Neural cell (in vitro differentiated cells): ENCODE results near the gene USP25. TPM values are rescaled to one million over a fixed set of nuclear protein-coding genes. Genes with fewer than 3 reads are reported as not detected.

Experiments used
- H2AFZ ChIP-seq: fragments of 200-600, 300-800 bp; sonication (generic), shearing (Covaris generic); 2 replicates; pipeline ENCODE4 v1.6.0; 2014; ENCODE audit warnings: low read depth, mild to moderate bottlenecking, antibody characterized with exemption, low read length, moderate library complexity
- H3F3A ChIP-seq: fragments of 200-600 bp; shearing (Covaris generic); 2 replicates; pipeline ENCODE4 v1.6.1; 2016; ENCODE audit warnings: mild to moderate bottlenecking, moderate library complexity, mixed read lengths, antibody characterized with exemption, low read length; ENCODE audit not compliant: insufficient read depth, poor library complexity, severe bottlenecking
- H3K27ac ChIP-seq: fragments of 200-600, 300-800 bp; sonication (generic), shearing (Covaris generic); 2 replicates; pipeline ENCODE4 v1.5.1; 2014; ENCODE audit warnings: mild to moderate bottlenecking, low read length, moderate library complexity
- H3K27me3 ChIP-seq: fragments of 300-800, 200-600 bp; sonication (generic), shearing (Covaris generic); 2 replicates; pipeline ENCODE4 v1.6.0; 2014; ENCODE audit warnings: mild to moderate bottlenecking, low read depth, low read length, moderate library complexity; ENCODE audit not compliant: insufficient read depth
- H3K36me3 ChIP-seq: fragments of 300-800, 200-600 bp; sonication (generic), shearing (Covaris generic); 2 replicates; pipeline ENCODE4 v1.5.1; 2014; ENCODE audit warnings: mild to moderate bottlenecking, antibody characterized with exemption, low read length, moderate library complexity; ENCODE audit not compliant: insufficient read depth
- H3K4me2 ChIP-seq: fragments of 300-800, 200-600 bp; sonication (generic), shearing (Covaris generic); 2 replicates; pipeline ENCODE4 v1.6.0; 2014; ENCODE audit warnings: mild to moderate bottlenecking, low read length
- H3K4me3 ChIP-seq: fragments of 300-800, 200-600 bp; sonication (generic), shearing (Covaris generic); 2 replicates; pipeline ENCODE4 v1.5.1; 2014; ENCODE audit warnings: mild to moderate bottlenecking, low read length, moderate library complexity
- H3K79me2 ChIP-seq: fragments of 200-600 bp; shearing (Covaris generic); replicated peaks from 2 replicates; pipeline ENCODE4 v1.6.0; 2014; ENCODE audit warnings: mild to moderate bottlenecking, low read length, moderate library complexity; ENCODE audit not compliant: insufficient read depth
- H3K9ac ChIP-seq: fragments of 300-800, 200-600 bp; sonication (generic), shearing (Covaris generic); 2 replicates; pipeline ENCODE4 v1.6.1; 2016; ENCODE audit warnings: mild to moderate bottlenecking, low read length, mixed read lengths
- H3K9me2 ChIP-seq: fragments of 200-600 bp; shearing (Covaris generic); 2 replicates; pipeline ENCODE4 v1.6.1; 2016; ENCODE audit warnings: mild to moderate bottlenecking, low read length, mixed read lengths; ENCODE audit not compliant: insufficient read depth
- H3K9me3 ChIP-seq: fragments of 200-600, 300-800 bp; sonication (generic), shearing (Covaris generic); 2 replicates; pipeline ENCODE4 v1.6.1; 2016; ENCODE audit warnings: mild to moderate bottlenecking, mixed run types, low read length, moderate library complexity, mixed read lengths
- H4K20me1 ChIP-seq: fragments of 200-600 bp; shearing (Covaris generic); 2 replicates; pipeline ENCODE4 v1.6.1; 2016; ENCODE audit warnings: mild to moderate bottlenecking, mixed run types; ENCODE audit not compliant: insufficient read depth
- EP300 ChIP-seq: fragments of 450-650 bp; conservative IDR thresholded peaks from 2 replicates; pipeline ENCODE4 v1.6.1; 2014; ENCODE audit warnings: antibody characterized with exemption, mild to moderate bottlenecking, moderate library complexity; ENCODE audit not compliant: poor library complexity, severe bottlenecking
- EZH2 ChIP-seq: fragments of 200-600, 300-800 bp; shearing (Covaris generic), sonication (generic); IDR thresholded peaks from 2 replicates; pipeline ENCODE4 v1.6.1; 2014; ENCODE audit warnings: antibody characterized with exemption, low read length, borderline replicate concordance, mild to moderate bottlenecking; ENCODE audit not compliant: insufficient read depth, poor library complexity, severe bottlenecking
- MXI1 ChIP-seq: fragments of 450-650 bp; conservative IDR thresholded peaks from 2 replicates; pipeline ENCODE4 v1.6.1; 2014; ENCODE audit warnings: antibody characterized with exemption, mild to moderate bottlenecking; ENCODE audit not compliant: poor library complexity, severe bottlenecking
- POLR2AphosphoS5 ChIP-seq: IDR thresholded peaks from 2 replicates; pipeline ENCODE4 v1.6.1; 2012
- SMC3 ChIP-seq: fragments of 450-650 bp; conservative IDR thresholded peaks from 2 replicates; pipeline ENCODE4 v1.6.1; 2014; ENCODE audit warnings: antibody characterized with exemption, mild to moderate bottlenecking, moderate library complexity; ENCODE audit not compliant: poor library complexity
- TAF1 ChIP-seq: IDR thresholded peaks from 2 replicates; pipeline ENCODE4 v1.6.1; 2012; ENCODE audit warnings: low read depth
- polyA plus RNA-seq: library from polyadenylated mRNA; depleted of rRNA; stranded (reverse); fragments of >200 nt; gene quantifications from 2 replicates; pipeline ENCODE4 v1.2.3, GENCODE V29; 2014
- TF ChIP-seq, protein P1 (sequence below): IDR thresholded peaks from 2 replicates; pipeline ENCODE4 v1.6.1; 2012; ENCODE audit warnings: borderline replicate concordance

The USP25 gene
- polyA plus RNA-seq, 1 donor from 2014 or later: 19.2 TPM

DNA sequence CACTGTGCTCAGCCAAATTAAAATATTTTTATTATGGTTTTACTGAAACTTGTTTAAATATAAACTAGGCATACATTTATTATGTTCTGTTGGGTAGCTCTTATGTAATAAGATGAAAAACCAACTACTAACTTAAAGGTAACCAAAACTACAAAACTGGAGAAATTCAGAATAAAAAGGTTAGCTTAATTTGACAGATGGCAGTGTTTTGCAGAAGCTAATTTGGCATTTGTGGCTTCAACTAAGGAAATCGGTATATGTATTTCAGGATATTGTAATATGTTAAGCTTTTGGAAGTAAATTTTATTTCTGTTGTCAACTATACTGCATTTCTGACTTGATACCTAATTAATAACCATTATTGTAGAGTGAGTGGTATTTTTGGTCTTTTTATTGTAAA lies 18.8 kb downstream of the USP25 start:
- H3K36me3 ChIP-seq: no peaks in the 10 kb centered on the region
- peaks cover 47% of the 10 kb centered on the region for H3K79me2 ChIP-seq
- H3K4me2 ChIP-seq: no peak overlapping the region
- H3K9ac ChIP-seq: no peak overlapping the region
- no peak overlapping the region for H2AFZ ChIP-seq
- H3K27ac ChIP-seq: no peak overlapping the region
- no peaks in the 10 kb centered on the region for H3K27me3 ChIP-seq
- no peaks in the 10 kb centered on the region for H3F3A ChIP-seq
- no peak for TF ChIP-seq EZH2
- TF ChIP-seq TAF1: no peak
- H4K20me1 ChIP-seq: no peaks in the 10 kb centered on the region
- no peak overlapping the region for H3K4me3 ChIP-seq
- no peaks in the 10 kb centered on the region for H3K9me3 ChIP-seq
- H3K9me2 ChIP-seq: no peaks in the 10 kb centered on the region

DNA sequence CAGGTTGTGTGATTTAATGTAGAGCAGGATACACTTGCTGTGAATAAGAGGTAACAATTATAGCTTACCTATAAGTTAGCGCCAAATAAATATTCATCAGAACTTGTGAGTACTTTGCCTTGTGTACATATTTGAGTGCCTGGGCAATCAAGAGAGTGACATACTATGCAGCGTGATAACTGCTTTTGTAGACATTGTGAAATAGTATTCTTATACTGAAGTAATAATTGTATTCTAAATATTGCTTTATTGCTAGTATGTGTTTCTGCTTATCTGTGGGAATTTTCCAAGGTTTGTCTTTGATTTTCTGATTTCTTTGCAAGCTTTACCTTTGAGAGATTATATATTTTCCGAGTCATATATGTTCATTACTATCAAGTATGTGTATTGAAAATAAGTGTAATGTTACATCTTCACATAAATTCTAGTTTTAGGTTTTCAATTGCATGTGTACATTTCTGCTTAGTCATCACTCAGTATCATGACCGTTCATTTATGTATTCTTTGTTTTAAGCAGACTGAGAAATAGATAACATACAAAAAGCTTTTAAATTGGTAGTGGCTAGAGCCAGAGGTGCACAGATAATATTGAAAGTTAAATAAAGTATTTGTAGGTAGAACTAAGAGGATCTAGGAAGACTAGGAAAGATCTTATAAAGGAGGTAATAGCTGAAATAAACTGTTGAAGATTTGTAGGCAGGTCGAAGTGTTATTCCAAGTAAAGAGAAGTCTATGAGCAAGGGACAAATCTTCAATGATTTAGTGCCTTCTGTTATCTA lies 19.5 kb downstream of the USP25 start:
- Histone ChIP-seq H3K4me3 (no peak overlapping the region), H3K27ac (no peak overlapping the region), H3K9ac (no peak overlapping the region), H3K36me3 (no peaks in the 10 kb centered on the region), H3K9me3 (no peaks in the 10 kb centered on the region), H4K20me1 (no peaks in the 10 kb centered on the region), H3K79me2 (peaks cover 50% of the 10 kb centered on the region), H3K4me2 (no peak overlapping the region), H2AFZ (no peak overlapping the region), H3F3A (no peaks in the 10 kb centered on the region), H3K27me3 (no peaks in the 10 kb centered on the region), H3K9me2 (no peaks in the 10 kb centered on the region)
- no peak for TF ChIP-seq MXI1
- TF ChIP-seq EZH2: no peak
- TF ChIP-seq, protein P1, sequence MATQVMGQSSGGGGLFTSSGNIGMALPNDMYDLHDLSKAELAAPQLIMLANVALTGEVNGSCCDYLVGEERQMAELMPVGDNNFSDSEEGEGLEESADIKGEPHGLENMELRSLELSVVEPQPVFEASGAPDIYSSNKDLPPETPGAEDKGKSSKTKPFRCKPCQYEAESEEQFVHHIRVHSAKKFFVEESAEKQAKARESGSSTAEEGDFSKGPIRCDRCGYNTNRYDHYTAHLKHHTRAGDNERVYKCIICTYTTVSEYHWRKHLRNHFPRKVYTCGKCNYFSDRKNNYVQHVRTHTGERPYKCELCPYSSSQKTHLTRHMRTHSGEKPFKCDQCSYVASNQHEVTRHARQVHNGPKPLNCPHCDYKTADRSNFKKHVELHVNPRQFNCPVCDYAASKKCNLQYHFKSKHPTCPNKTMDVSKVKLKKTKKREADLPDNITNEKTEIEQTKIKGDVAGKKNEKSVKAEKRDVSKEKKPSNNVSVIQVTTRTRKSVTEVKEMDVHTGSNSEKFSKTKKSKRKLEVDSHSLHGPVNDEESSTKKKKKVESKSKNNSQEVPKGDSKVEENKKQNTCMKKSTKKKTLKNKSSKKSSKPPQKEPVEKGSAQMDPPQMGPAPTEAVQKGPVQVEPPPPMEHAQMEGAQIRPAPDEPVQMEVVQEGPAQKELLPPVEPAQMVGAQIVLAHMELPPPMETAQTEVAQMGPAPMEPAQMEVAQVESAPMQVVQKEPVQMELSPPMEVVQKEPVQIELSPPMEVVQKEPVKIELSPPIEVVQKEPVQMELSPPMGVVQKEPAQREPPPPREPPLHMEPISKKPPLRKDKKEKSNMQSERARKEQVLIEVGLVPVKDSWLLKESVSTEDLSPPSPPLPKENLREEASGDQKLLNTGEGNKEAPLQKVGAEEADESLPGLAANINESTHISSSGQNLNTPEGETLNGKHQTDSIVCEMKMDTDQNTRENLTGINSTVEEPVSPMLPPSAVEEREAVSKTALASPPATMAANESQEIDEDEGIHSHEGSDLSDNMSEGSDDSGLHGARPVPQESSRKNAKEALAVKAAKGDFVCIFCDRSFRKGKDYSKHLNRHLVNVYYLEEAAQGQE: no peak
- no peak for TF ChIP-seq POLR2AphosphoS5
- TF ChIP-seq SMC3: no peak
- no peak for TF ChIP-seq EP300

DNA sequence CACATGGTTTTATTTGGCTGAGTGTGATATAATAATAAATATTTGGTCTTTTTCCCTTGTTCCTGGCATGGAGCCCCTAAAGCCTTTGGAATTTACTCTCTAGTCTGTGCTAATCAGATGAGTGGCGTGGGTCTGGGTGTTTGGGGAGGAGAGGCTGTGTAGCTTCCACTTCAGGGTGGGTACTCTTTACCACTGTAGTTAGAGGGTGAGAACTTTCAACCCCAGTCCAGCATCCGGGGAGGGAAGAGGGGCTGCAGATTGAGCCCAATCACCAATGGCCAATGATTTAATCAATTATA lies 20.0 kb downstream of the USP25 start:
- no peak overlapping the region for H3K27ac ChIP-seq
- no peaks in the 10 kb centered on the region for H3K36me3 ChIP-seq
- no peaks in the 10 kb centered on the region for H3K9me2 ChIP-seq
- H3K27me3 ChIP-seq: no peaks in the 10 kb centered on the region
- no peak overlapping the region for H3K4me2 ChIP-seq
- no peak overlapping the region for H3K9ac ChIP-seq
- no peaks in the 10 kb centered on the region for H3K9me3 ChIP-seq
- no peak overlapping the region for H2AFZ ChIP-seq
- H4K20me1 ChIP-seq: no peaks in the 10 kb centered on the region
- H3F3A ChIP-seq: no peaks in the 10 kb centered on the region
- TF ChIP-seq TAF1: no peak
- peaks cover 55% of the 10 kb centered on the region for H3K79me2 ChIP-seq
- H3K4me3 ChIP-seq: no peak overlapping the region
